Measurements from ENCODE around the gene CDH13.
A peak's percentile ranks its signal among the peaks of the same experiment; 100 is the strongest.

The CDH13 gene

GRCh38 chr16:83717308-83717707 is 1090.5 kb downstream of the CDH13 start:
- H3K9me3 ChIP-seq (ENCODE audit: severe bottlenecking): no peaks in the 10 kb centered on the region
- no peak overlapping the region for H3K4me3 ChIP-seq (ENCODE audit: low read depth, low read length)
- peak; percentile 8 for DNase-seq
- H3K36me3 ChIP-seq: no peaks in the 10 kb centered on the region
- H3K27ac ChIP-seq: no peak overlapping the region
- peak; percentile 29 for TF ChIP-seq CTCF (IDR thresholded peaks at IDR 0.05; ENCODE audit: low read depth, low read length)
- no peaks in the 10 kb centered on the region for H3K27me3 ChIP-seq (ENCODE audit: insufficient read depth, low read depth, severe bottlenecking)

- H3K27ac ChIP-seq: no peak overlapping the region
- no peak for DNase-seq
- H3K4me3 ChIP-seq (ENCODE audit: low read depth, low read length): no peak overlapping the region
- no peaks in the 10 kb centered on the region for H3K36me3 ChIP-seq
- no peaks in the 10 kb centered on the region for H3K27me3 ChIP-seq (ENCODE audit: insufficient read depth, low read depth, severe bottlenecking)
- TF ChIP-seq CTCF (IDR thresholded peaks at IDR 0.05; ENCODE audit: low read depth, low read length): no peak
- H3K9me3 ChIP-seq (ENCODE audit: severe bottlenecking): no peaks in the 10 kb centered on the region
These were observed 1091.0 kb downstream of the CDH13 start for GRCh38 chr16:83717814-83718213.

GRCh38 chr16:83720213-83720612 is 1093.4 kb downstream of the CDH13 start:
- no peaks in the 10 kb centered on the region for H3K36me3 ChIP-seq
- H3K27ac ChIP-seq: no peak overlapping the region
- no peak for TF ChIP-seq CTCF (IDR thresholded peaks at IDR 0.05; ENCODE audit: low read depth, low read length)

GRCh38 chr16:83720981-83721380 is 1094.2 kb downstream of the CDH13 start:
- Histone ChIP-seq H3K36me3 (no peaks in the 10 kb centered on the region), H3K9me3 (ENCODE audit: severe bottlenecking) (no peaks in the 10 kb centered on the region), H3K4me3 (ENCODE audit: low read depth, low read length) (no peak overlapping the region), H3K27me3 (ENCODE audit: insufficient read depth, low read depth, severe bottlenecking) (no peaks in the 10 kb centered on the region), H3K27ac (no peak overlapping the region)
- TF ChIP-seq CTCF (IDR thresholded peaks at IDR 0.05; ENCODE audit: low read depth, low read length): no peak
- no peak for DNase-seq

More at GRCh38 chr16:83720213-83720612, 1093.4 kb downstream of the CDH13 start:
- H3K4me3 ChIP-seq (ENCODE audit: low read depth, low read length): no peak overlapping the region
- H3K9me3 ChIP-seq (ENCODE audit: severe bottlenecking): no peaks in the 10 kb centered on the region
- no peak for DNase-seq
- no peaks in the 10 kb centered on the region for H3K27me3 ChIP-seq (ENCODE audit: insufficient read depth, low read depth, severe bottlenecking)

GRCh38 chr16:83721676-83722075 is 1094.9 kb downstream of the CDH13 start:
- no peak for DNase-seq
- no peak for TF ChIP-seq CTCF (IDR thresholded peaks at IDR 0.05; ENCODE audit: low read depth, low read length)

GRCh38 chr16:83722456-83723183 is 1095.9 kb downstream of the CDH13 start:
- Histone ChIP-seq H3K27ac (no peak overlapping the region), H3K9me3 (ENCODE audit: severe bottlenecking) (no peaks in the 10 kb centered on the region), H3K27me3 (ENCODE audit: insufficient read depth, low read depth, severe bottlenecking) (no peaks in the 10 kb centered on the region), H3K36me3 (no peaks in the 10 kb centered on the region), H3K4me3 (ENCODE audit: low read depth, low read length) (no peak overlapping the region)
- DNase-seq: no peak
- no peak for TF ChIP-seq CTCF (IDR thresholded peaks at IDR 0.05; ENCODE audit: low read depth, low read length)

More at GRCh38 chr16:83721676-83722075, 1094.9 kb downstream of the CDH13 start:
- no peak overlapping the region for H3K4me3 ChIP-seq (ENCODE audit: low read depth, low read length)
- no peaks in the 10 kb centered on the region for H3K9me3 ChIP-seq (ENCODE audit: severe bottlenecking)
- no peak overlapping the region for H3K27ac ChIP-seq
- no peaks in the 10 kb centered on the region for H3K27me3 ChIP-seq (ENCODE audit: insufficient read depth, low read depth, severe bottlenecking)
- H3K36me3 ChIP-seq: no peaks in the 10 kb centered on the region
